GM18526 (cell line): ENCODE data around the gene NSUN4.

Source experiments
- POLR2A ChIP-seq: IDR thresholded peaks from 3 replicates; pipeline ENCODE4 v1.6.1; 2011; ENCODE audit not compliant: insufficient read length; ENCODE audit errors: extremely low read depth

NSUN4 gene

DNA sequence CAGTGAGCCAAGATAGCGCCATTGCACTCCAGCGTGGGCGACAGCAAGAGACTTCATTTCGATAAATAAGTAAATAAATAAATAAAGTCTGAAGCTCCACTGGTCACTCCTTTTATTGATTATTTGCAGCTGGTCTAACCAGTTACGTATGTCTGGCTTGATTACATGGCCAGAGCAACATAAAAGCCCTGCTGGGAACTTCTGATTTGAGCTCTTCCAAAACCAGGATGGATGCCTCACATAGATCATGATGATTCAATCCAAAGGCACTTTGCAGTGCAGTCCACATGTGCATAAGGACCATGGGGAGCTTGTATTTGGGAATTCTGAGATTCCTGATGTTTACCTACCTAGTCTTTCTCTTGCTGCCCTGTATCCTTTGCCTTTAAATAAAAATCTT is 24.0 kb downstream of the NSUN4 start:
- no peak for TF ChIP-seq POLR2A

- TF ChIP-seq POLR2A: no peak
Measured at GRCh38 chr1:46367072-46367471, 26.5 kb downstream of the NSUN4 start.

- TF ChIP-seq POLR2A: no peak
Measured at GRCh38 chr1:46368791-46369190, 28.2 kb downstream of the NSUN4 start.

DNA sequence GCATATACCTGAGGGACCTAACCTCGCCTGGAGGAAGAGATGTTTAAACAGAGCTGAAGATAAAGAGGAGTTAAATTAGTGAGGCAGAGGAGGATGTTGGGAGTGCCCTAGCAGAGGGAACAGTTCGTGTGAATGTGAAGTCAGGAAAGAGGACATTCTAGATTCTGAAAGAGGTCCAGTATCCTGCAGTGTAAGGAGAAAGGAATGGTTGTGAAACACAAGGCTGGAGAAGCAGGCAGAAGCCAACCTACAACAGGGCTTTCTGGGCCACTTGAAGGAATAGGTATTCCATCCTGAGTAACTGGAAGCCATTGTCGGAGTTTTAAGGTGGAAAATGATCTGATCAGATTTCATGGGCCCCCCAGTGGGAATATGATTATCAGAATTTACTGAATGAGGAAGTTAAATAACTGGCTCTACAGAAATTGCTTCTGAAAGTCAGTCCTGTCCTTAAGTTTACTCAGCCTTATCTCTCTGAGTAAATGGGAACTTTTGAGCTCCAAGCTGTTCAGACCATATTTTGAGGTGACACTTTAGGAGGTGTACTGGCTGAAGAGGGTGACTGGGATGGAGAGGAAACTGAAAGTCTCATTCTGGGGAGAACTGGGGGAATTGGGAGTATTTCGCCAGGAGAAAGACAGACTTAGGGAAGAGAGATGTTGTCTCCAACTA is 29.1 kb downstream of the NSUN4 start:
- no peak for TF ChIP-seq POLR2A

DNA sequence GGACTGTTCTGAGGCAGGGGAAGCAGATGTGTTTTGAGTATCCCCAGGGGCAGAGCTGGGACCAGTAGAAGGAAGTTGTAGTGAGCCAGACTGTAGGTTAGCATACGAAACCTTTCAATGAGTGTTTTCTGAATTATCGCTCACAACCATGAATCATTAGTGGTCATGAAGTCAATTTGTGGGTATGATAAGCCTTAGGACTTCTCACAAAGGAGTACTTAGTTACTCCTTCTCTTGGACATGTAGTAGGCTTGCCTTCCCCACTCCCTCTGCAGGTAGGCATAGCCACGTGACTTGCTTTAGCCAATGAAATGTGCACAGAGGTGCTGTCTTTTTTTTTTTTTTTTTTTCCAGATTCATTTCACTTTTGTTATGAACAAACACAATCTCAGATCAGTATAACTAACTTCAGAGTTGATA is 29.6 kb downstream of the NSUN4 start:
- no peak for TF ChIP-seq POLR2A

DNA sequence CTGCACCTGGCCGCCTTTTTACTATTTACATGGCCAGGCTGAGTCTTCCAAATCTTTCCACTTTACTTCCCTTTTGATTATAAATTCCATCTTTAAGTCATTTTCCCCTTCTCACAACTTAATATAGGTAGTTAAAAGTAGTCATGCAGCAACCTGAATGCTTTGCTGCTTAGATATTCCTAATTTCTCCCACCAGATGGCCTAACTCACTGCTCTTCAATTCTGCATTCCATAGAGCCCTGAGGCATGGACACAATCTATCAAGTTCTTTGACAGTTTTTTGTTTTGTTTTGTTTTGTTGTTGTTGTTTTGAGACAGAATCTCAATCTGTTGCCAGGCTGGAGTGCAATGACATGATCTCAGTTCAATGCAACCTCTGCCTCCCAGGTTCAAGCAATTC is 31.8 kb downstream of the NSUN4 start:
- no peak for TF ChIP-seq POLR2A

DNA sequence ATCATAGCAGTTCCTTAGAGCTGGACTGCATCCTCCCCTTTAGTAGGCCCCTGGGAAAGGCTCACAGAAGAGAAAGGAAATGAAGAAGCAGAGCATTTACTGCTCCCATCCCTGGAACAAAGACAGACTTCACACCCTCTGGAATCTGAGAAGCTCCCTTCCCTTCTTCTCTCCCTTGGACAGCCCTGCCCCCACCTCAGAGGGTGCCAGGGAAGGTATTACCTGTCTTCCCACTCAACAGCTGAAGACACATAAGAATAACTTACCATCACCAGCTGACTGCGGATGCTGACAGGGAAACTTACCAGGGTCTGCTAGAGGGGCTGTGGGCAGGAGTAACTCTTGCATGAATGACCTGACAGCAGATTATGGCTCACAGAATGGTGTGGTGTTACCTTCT is 39.4 kb downstream of the NSUN4 start:
- no peak for TF ChIP-seq POLR2A

DNA sequence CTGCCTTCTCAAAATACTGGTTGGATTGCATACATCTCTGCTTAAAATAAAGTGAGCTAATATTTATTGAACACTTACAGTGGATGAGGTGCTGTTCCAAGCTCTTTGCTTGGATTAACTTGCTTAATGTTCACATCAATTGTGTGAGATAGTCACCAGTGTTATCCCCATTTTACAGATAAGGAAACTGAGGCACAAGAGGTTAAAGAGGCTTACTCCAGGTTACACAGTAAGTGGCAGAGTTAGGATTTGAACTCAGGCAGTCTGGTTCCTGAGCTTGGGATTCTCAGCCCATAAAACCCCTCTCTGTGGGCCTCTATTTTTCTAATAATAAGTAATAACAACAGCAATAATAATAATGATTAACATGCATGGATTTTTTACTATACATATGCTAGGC is 39.9 kb downstream of the NSUN4 start:
- no peak for TF ChIP-seq POLR2A

DNA sequence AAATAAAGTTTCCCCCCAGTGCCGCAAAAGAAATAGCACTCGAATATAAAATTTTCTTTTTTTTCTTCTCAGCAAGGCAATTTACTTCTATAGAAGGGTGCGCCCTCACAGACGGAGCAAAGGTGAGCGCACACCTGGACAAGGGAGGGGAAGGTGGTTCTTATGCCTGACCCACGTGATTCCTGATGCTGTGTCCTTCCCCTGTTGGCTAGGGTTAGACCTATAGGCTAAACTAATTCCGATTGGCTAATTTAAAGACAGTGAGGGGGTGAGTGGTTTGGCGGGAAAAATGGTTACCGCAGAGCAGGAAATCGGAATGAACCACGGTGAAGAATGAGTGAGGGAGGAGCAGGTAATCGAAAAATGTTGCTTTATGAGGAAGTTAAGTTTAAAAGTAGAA is 52.9 kb downstream of the NSUN4 start:
- no peak for TF ChIP-seq POLR2A

- TF ChIP-seq POLR2A: no peak
Measured at GRCh38 chr1:46394108-46394871, 53.7 kb downstream of the NSUN4 start, which contains the start of gene FAAH. Gene FAAH (plus strand): TSS chr1:46394317. CDS start chr1:46394349, 32 bp downstream.

DNA sequence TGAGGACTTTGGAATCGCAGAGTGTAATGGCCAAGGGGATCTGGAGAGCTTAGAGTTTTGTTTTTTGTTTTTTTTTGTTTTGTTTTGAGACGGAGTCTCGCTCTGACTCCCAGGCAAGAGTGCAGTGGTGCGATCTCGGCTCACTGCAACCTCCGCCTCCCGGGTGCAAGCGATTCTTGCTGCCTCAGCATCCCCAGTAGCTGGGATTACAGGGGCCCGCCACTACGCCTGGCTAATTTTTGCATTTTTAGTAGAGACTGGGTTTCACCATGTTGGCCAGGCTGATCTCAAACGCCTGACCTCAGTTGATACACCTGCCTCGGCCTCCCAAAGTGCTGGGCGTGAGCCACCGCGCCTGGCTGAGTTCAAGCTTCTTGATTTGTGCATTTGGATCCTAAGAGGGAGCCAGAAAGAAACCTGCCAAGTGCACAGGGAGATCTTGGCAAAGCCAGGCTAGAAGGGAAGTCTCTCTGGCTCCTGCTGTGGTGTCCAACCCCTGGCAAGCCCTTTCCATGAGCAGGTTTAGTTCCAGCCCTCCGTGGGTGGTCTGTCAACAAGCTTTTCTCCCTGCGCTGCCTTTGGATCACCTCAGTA is 54.4 kb downstream of the NSUN4 start:
- TF ChIP-seq POLR2A: no peak

GRCh38 chr1:46396441-46397398 is 56.1 kb downstream of the NSUN4 start:
- TF ChIP-seq POLR2A: no peak

DNA sequence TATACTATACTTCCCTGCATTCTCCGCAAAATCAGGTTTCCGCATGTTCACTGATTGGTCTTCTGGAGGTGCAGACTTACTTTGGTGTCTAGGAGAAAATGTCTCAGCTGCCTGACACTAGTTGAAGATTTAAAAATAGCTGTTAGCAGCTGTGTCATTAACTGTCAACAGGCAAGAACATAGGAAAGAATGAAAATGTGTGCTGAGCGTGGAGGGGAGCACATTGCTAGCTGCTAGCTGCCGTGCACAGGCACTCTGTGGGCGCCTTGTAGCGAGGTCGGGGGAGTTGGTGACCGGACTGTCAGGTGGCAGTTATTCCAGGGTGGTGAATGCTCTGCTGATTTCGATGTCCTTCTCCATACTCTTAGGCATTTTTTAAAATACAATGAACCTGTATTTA is 58.7 kb downstream of the NSUN4 start:
- no peak for TF ChIP-seq POLR2A

DNA sequence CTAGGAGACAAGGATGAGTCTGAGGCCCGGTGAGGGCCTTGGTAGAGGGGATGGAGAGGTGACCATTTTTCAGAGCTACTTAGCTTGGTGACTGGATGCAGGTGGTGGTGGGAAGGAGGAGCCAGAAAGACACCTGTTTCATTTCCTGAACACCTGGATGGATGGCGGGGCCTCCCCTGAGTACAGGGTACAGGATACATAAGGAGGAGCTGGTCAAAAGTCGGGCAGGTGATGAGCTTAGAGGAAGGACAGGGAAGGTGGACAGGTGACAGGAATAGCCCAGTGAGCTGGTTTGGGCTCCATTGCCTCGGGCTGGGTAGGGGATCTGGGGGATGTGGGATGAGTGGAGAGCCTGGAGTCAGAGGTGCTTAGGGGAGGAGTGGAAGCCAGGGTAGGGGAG is 59.8 kb downstream of the NSUN4 start:
- TF ChIP-seq POLR2A: no peak
